T-helper 1 cell treated with Interleukin-12 subunit alpha and Interleukin-12 subunit beta and Interleukin-4 antibody, amounts not matched to agents 30 ng/mL and 1 ng/mL, for 36 hours (primary cell): ENCODE measurements around the gene GPHN. TPM values are rescaled to one million over a fixed set of nuclear protein-coding genes. Genes with fewer than 3 reads are reported as not detected.
"Not testable (repeated sequence)": the region's sequence is repeated elsewhere in the genome, so short reads cannot be mapped to it uniquely, and the experiment has no call there.

Source experiments
- intact Hi-C: fragments of 100-400 bp; cut with micrococcal nuclease; formaldehyde crosslinking; loops from one replicate; pipeline ENCODE4 v1.15.1; 2024
- total RNA-seq: library from RNA; stranded (reverse); gene quantifications from 2 replicates; pipeline ENCODE4 v1.2.3, GENCODE V29; 2022

GPHN gene
- total RNA-seq, 1 donor from 2014 or later: 31.7 TPM

DNA sequence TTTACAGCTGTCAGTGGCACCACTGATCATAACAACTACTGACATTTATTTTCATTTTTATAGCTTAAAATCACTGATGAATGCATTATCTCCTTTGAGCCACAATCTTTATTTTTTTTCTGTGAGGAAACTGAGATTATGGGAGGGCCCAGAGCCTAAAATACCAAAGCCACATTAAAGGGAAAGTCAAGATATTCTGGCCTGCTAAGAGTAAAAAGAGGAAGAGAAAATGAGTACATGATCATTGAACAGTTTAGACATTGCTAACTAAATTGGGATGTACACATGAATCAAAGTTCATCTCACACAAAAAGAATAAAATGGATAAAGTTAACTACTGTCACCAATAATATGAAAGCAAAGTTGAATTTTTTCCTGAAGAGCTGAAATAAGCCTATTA lies 510.8 kb downstream of the GPHN start:
- intact Hi-C loops: no loop called here

DNA sequence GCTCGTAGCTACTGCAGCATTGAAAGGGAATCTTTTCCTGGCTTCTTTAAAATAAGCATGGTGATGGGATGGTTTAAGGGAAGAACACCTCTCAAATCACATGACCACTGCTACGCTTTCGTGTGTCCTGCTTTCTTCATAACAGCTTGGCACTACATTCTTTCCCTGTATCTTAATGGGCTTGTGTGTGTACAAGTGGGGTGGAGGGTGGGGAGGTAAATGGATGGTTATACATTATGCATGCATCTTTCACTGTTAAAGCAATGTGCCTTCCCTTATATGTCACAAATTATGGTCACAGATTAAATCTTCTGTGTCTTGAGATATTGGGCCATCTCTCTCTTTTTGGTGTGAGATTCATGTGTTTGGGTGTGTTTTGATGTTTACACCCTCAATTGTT lies 511.8 kb downstream of the GPHN start:
- intact Hi-C loops: no loop called here

DNA sequence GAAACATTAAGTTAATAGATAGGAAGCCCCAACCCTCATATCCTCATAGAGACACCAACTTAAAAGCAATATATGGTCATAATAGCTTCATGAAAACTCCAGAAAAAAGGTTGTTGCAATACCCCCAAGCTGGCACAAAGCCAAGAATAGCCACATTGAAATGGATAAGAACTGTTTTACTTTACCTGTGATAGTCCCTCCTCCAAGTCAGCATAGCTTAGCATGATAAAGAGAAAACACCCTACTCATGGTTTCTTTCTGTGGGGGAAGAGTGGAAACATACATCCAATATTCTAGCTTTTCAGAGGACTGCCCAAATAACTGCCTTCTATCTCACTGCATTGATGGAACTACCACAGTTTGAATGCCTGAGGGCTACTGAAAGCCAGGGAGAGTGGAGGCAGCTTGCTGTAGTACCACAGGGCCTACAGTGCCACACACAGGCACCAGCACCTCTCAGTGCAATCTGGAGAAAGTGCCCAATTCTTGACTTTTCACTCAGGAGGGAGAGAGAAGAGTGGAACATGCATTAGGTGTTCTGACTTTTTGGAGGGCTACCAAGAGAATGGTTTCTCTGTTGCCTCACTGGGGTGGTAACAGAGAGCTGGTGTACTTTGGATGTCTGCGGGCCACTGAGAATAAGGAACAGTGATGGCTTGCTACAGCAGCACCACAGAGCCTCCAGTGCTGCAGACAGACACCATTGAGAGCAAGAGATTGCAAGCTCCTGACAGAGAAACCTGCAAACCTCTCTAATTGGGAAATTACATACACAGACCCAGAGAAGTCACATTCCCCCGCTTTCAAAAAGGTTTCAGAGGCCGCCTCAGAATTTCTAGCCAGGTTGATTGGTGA lies 524.2 kb downstream of the GPHN start:
- intact Hi-C loops: no loop called here

DNA sequence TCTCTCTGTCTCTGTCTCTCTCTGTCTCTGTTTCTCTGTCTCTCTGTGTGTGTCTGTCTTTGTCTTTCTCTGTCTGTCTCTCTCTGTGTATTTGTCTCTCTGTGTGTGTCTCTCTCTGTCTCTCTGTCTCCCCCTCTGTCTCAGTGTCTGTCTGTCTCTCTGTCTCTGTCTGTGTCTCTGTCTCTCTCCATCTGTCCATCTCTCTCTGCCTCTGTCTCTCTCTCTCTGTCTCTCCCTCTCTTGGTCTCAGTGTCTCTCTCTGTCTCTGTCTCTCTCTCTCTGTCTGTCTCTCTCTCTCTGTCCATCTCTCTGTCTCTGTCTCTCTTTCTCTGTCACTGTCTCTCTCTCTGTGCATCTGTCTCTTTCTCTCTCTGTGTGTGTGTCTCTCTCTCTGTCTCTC lies 537.5 kb downstream of the GPHN start:
- intact Hi-C loops: no loop called here

DNA sequence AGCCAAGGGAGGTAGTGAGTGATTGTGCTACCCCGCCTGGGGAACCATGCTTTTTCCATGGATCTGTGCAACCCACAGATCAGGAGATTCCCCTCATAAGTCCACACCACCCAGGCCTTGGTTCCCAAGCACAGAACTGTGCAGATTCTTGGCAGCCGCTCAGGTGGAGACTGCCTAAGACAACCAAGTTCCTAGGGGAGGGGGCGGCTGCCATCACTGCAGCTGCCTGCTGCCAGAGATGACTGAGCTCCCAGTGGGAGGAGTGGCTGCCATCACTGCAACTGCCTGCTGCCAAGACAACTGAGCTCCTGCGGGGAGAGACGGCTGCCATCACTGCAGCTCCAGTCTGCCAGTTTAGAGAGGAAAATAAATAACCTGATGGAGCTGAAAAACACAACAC lies 542.9 kb downstream of the GPHN start:
- intact Hi-C loops: no loop called here

DNA sequence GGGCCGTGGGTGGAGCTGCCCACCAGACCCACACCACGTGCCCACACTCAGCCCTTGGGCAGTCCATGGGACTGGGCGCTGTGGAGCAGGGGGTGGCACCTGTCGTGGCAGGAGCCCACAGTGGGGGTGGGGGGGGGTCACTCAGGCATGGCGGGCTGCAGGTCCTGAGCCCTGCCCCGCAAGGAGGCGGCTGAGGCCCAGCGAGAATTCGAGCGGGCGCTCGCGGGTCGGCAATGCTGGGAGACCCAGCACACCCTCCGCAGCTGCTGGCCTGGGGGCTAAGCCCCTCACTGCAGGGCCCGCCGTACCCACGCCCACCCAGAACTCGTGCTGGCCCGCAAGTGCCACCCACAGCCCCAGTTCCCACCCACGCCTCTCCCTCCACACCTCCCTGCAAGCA lies 548.7 kb downstream of the GPHN start:
- intact Hi-C loops: no loop called here

DNA sequence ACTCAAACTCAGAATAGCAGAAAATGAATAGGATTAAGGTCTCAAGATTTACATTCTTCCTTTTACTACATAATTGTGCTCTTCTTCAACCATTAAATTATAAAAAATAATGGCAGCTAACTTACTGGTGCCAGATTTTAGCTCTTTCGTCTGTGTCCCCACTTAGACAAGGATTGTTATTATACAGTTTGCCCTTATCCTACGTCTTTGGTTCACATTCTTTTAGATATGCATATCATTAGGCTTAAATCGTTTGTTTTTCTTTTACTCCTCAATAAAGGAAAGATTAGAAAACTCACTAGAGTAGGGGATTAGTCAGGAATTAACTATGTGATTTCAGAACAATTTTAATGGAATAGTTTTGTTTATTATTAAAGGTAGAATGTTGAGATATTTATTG lies 551.6 kb downstream of the GPHN start:
- intact Hi-C loops: no loop called here

DNA sequence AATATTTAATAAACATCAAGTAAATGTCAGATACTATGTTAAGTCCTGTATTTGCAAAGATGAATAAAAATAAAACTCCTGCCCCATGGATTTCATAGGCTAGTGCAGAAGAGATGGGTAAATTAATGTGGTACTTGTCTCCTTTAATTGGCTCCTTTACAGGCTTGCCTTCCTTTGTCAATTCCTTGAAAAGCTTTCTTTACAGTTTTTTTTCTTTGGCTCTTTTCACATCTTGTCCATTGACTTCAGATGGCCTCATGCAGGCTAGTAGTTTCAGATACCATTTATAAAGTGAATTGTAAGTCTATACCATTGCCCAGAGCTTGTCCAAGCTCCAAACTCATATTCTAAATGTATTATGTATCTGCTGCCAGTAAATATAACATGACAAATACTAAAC lies 552.6 kb downstream of the GPHN start:
- intact Hi-C loops: no loop called here

DNA sequence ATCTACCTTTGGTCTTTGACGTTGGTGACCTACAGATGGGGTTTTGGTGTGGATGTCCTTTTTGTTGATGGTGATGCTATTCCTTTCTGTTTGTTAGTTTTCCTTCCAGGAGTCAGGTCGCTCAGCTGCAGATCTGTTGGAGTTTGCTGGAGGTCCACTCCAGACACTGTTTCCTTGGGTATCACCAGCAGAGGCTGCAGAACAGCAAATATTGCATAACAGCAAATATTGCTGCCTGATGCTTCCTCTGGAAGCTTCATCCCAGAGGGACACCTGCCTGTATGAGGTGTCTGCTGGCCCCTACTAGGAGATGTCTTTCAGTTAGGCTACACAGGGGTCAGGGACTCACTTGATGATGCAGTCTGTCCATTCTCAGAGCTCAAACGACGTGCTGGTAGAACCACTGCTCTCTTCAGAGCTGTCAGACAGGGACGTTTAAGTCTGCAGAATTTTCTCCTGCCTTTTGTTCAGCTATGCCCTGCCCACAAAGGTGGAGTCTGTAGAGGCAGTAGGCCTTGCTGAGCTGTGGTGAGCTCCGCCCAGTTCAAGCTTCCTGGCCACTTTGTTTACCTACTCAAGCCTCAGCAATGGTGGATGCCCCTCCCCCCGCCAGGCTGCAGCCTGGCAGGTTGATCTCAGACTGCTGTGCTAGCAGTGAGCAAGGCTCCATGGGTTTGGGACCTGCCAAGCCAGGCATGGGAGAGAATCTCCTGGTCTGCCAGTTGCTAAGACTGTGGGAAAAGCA lies 559.3 kb downstream of the GPHN start:
- intact Hi-C loops: not testable (repeated sequence)

DNA sequence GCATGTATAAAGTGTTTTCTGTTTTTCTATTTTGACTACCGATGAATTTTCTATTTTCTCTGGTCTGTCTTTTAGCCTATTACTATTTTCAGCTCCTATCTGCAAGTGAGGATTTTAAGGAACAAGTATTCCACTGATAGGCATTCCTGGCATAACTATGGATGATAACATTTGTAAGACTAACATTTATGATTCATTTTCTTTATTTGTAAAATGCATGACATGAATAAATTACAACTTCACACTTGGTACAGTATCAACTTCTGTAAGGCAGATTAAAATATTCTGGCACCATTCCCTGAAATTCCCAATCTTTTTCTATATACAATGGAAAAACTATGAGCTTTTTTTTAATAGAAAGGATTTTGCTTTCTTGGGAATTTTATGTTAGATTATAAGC lies 560.3 kb downstream of the GPHN start:
- intact Hi-C loops: no loop called here

DNA sequence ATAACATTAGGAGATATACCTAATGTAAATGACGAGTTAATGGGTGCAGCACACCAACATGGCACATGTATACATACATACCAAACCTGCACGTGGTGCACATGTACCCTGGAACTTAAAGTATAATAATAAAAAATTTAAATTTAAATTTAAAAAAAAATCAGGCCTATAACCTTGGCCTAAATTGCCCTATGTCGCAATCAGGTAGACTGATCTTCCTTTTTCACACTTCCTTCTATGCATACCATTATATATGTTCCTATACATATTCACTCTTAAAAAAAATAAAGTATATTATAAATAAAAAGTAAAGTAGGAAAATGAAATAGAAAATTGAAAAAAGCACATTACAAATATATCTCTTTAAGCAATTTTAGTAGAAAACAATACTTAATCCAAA lies 563.6 kb downstream of the GPHN start:
- intact Hi-C loops: no loop called here

DNA sequence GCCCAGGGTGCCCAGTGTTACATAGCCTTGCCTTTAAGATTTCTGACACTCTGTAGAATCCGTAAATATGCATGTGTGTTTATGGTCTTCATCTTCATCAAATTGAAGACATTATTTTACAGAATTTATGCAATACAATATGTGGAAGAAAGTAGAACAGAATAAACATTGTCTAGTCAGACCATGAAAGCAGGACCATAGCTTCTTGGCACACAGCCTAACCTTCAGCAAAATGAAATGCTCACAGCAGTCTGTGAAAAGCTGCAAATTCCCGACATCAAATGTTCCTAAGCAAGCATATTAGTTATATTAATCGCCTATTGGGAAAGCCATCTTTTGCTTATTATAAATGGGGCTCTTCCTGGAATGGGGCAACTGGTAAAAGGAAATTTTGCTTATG lies 570.0 kb downstream of the GPHN start:
- intact Hi-C loops: no loop called here

DNA sequence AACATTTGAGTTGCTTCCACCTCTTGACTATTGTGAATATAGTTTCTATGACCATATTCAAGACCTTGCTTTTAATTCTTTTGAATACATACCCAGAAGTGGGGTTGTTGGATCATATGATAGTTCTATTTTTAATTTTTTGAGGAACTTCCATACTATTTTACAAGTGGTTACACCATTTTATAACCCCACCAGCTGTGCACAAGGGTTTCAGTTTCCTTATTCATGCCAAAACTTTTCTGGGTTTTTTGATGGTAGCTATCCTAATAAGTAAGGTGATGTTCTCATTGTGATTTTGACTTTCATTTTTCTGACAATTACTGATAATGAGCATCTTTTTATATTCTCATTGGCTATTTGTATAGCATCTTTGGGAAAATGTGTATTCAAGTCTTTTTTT lies 571.9 kb downstream of the GPHN start:
- intact Hi-C loops: no loop called here

DNA sequence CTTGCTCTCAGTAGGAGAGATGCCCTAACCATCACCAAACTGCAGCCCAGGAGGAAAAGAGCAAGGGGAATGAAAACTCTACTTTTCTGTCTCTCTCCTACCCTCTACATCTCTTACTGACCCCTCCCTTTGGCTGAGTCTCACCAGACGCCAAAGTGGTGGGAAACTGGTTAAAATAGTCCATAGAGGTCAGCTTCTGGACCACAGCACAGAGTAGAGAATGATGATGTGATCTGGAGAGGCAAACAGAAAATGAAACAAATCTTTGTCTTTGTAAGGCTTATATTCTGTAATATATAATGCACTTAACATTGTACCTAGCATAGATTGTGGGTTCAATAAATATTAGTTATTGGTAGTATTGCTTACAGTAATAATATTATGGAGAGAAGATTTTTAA lies 600.3 kb downstream of the GPHN start:
- intact Hi-C loops: no loop called here

DNA sequence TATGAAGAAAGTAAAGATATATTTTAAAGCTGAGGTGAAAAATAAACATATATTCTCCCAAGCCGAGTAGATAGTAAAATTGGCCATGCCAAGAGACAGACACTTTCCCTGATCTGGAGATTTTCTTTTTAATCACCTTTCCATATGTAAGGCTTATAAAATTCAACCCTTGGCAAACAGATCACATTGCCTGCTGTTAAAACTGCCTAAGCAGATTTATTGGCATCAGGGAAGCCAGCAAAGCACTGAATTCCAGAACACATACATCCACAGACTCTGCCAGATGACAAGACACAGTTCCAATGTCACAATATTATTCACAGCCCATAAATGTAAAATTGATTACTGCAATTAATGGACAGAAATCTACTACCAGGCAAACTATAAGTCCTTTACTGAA lies 603.1 kb downstream of the GPHN start:
- intact Hi-C loops: no loop called here

DNA sequence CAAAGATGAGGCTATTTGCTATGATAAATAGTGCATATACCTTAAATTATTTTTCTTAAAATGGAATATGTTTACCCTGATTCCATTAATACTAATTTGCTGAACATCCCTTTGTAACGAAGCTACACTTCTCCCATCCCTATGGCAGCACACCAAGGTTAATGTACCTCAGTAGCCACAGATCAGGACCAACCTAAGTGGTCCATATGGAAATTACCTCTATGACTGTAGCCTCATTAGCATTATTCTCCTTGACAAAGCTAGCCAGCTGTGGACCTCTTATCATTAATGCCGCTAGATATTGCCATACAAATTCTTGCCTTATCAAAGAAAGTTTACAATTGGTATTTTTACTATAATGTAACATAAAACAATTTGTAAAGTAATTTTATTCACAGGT lies 604.4 kb downstream of the GPHN start:
- intact Hi-C loops: no loop called here

DNA sequence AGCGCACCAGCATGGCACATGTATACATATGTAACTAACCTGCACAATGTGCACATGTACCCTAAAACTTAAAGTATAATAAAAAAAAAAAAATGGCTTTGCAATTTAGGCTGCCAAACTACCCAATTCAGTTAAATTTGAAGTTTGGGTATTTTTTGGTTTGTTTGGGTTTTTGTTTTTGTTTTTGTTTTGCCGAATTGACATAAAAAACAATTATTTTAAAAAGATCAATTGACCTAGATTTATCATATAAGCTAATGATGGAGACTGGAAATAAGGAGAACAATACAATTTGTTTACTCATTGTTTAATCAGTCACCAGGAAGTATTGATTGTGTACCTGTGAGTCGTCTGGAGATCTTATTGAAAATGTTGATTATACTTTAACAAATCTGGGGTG lies 619.2 kb downstream of the GPHN start:
- intact Hi-C loops: no loop called here

DNA sequence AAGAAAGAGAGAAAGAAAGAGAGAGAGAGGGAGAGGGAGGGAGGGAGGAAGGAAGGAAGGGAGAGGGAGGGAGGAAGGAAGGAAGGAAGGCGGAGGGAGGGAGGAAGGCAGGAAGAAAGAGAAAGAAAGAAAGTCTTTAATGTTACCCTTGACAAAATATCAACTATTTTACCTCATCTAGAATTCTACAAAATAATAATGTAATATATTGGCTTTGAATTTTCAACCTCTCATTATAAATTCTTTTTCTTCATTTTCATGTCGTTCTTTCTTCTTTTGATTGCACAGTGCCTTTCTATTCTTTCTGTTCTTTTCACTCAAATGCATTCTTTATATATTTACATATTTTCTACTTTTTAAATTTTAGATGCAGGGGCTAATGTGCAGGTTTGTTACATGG lies 621.8 kb downstream of the GPHN start:
- intact Hi-C loops: no loop called here

DNA sequence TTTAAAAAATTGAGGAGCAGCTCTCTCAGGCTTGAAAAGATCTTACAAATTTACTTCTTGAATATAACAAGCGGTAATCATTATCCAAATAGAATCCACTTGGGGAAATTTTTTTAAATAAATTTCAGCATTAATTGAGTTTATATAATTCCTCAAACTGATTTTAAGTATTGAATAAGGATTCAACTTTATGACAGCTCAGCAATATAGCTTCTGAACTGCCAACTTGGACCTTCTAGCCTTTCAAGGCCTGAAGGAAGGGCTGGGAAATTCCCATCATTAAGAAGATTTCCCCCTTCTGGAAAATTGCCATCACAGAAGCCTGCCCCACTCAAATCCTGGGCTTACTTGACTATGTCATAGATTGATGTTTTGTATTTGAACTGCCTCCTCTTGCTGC lies 623.7 kb downstream of the GPHN start:
- intact Hi-C loops: no loop called here

DNA sequence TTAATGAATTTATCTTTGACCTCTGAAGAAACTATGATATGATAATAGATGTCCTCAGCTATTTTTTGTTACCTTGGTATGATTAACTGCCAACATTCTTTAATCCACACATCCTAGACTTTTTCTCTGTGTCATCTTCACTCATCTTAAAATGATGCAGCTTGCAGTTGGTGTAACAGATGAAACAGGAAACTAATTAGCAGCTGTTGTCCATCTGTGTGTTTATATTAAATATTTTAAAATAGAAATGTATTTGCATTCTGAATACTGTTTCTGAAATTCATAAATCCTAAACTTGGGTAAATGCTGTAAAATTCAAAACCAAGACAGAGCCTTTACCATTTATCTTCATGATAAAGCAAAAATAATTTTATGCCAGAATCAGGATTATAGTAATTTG lies 625.2 kb downstream of the GPHN start:
- intact Hi-C loops: no loop called here

DNA sequence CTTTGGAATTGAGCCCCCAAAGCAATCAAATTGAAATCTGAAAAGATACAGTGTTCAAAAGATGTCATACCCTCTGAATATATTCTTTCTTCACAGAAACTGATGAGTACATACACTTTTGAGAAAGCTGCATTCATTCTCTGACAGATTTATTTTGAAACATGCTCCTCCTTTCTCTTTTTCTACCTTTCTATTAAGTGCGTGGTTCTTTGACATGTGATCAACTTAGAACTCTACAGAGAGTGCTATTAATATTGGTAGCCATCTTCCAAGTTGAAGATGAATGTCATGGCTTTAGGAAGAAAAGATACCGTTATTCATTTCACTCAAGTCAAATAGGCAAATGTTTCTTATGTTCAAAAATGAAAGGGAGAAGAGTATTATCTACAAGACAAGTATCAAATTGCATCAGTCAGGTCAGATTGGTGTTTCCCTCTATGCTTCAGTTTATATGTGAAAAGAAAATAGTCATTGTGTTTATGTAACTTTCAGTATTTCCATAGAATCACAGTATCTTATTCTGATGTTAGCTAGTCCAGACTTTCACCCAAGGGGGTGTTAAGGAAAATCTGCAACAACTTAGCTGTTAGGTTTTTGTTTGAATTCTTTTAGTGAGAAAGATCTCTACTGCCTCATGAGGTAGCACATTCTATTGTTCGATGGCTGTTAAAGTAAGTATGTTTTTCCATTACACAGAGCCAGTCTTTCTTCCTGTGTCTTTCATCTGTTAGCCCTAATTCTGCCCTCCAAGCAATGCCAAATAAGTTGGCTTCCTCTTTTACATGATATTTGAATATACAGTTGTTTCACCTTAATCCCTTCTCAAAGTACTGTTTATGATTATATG lies 625.9 kb downstream of the GPHN start:
- intact Hi-C loops: no loop called here
